Measurements from ENCODE around the gene FGFBP1. TPM values are rescaled to one million over a fixed set of nuclear protein-coding genes. Genes with fewer than 3 reads are reported as not detected.

The FGFBP1 gene
- total RNA-seq, result not detected in 2 replicates

GRCh38 chr4:15938640-15939039 lies at the start of gene FGFBP1:
FGFBP1 (minus strand) TSS chr4:15938740; CDS start chr4:15936632, 2,108 bp downstream.

GRCh38 chr4:15963001-15963451 lies 24.5 kb upstream of the FGFBP1 start, which contains the start of gene FGFBP2:
FGFBP2 (minus strand) TSS chr4:15963175; CDS start chr4:15963129, 46 bp downstream.

Other genes starting within 250 kb of the FGFBP1 start
- 10.2 and 11.8 TPM in 2 replicates for gene BST1, start 235.7 kb downstream of the FGFBP1 start, total RNA-seq
- gene CD38, start 160.4 kb downstream of the FGFBP1 start, total RNA-seq, result not detected in 2 replicates
- 0.49 and 0.81 TPM in 2 replicates for gene FGFBP2, start 24.4 kb upstream of the FGFBP1 start, total RNA-seq
- gene PROM1, start 145.3 kb upstream of the FGFBP1 start, total RNA-seq, result under 0.01 and 0.12 TPM in 2 replicates